IgD-negative memory B cell (primary cell): Measurements from ENCODE around the gene PLCH2. TPM values are rescaled to one million over a fixed set of nuclear protein-coding genes. Genes with fewer than 3 reads are reported as not detected.

Experiments used
- polyA plus RNA-seq: library from polyadenylated mRNA; unstranded; fragments of 300-500 nt; fragmentation: Illumina TruSeq; gene quantifications from one replicate; pipeline ENCODE4 v1.2.3, GENCODE V29; 2021

The PLCH2 gene
- polyA plus RNA-seq, 1 donor from 2014 or later = 0.66 TPM

Other genes starting within 250 kb of the PLCH2 start
- gene SKI, start 248.0 kb upstream of the PLCH2 start, polyA plus RNA-seq = 0.78 TPM
- 6.7 TPM for gene MORN1, start 84.7 kb upstream of the PLCH2 start, polyA plus RNA-seq
- 141 TPM for gene RER1, start 84.4 kb upstream of the PLCH2 start, polyA plus RNA-seq
- gene PEX10, start 63.7 kb upstream of the PLCH2 start, polyA plus RNA-seq = 14.8 TPM
- 19.4 TPM for gene PANK4, start 50.3 kb downstream of the PLCH2 start, polyA plus RNA-seq
- gene HES5, start 54.0 kb downstream of the PLCH2 start, polyA plus RNA-seq = not detected
- gene TNFRSF14, start 80.1 kb downstream of the PLCH2 start, polyA plus RNA-seq = 63.3 TPM
- 20.3 TPM for gene PRXL2B, start 110.5 kb downstream of the PLCH2 start, polyA plus RNA-seq
- 5.8 TPM for gene MMEL1, start 156.7 kb downstream of the PLCH2 start, polyA plus RNA-seq